ENCODE results near the gene TMEFF2. TPM values are rescaled to one million over a fixed set of nuclear protein-coding genes. Genes with fewer than 3 reads are reported as not detected.

The TMEFF2 gene
- total RNA-seq, 1 donor, result under 0.01 TPM

DNA sequence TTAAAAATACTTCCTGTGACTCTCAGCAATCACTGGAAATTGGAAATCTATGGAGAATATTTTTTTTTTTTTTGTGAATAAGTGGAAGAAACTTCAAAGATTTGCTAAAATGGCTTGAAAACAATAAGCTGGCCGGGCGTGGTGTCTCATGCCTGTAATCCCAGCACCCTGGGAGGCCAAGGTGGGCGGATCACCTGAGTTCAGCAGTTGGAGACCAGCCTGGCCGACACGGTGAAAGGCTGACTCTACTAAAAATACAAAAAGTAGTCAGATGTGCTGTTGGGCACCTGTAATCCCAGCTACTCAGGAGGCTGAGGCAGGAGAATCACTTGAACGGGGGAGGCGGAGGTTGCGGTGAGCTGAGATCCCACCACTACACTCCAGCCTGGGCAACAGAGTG, 192.3 kb downstream of the TMEFF2 start:
- DNase-seq (ENCODE audit: insufficient read length, low spot score, missing footprints), result no peak
- Histone ChIP-seq H3K27ac (ENCODE audit: low read depth, low read length) (no peak overlapping the region), H3K4me2 (ENCODE audit: insufficient read depth, low read length) (no peak overlapping the region), H4K20me1 (ENCODE audit: insufficient read depth, low read length) (no peaks in the 10 kb centered on the region), H3K9me3 (ENCODE audit: low read depth, low read length) (no peaks in the 10 kb centered on the region), H2AFZ (ENCODE audit: low read length) (no peak overlapping the region), H3K4me3 (ENCODE audit: insufficient read depth, low read length) (no peak overlapping the region), H3K27me3 (ENCODE audit: insufficient read depth, low read length) (no peaks in the 10 kb centered on the region), H3K79me2 (ENCODE audit: insufficient read depth, low read length) (no peaks in the 10 kb centered on the region), H3K36me3 (ENCODE audit: insufficient read depth, low read length) (no peaks in the 10 kb centered on the region), H3K4me1 (ENCODE audit: insufficient read depth, low read length) (no peaks in the 10 kb centered on the region)
- TF ChIP-seq CTCF (IDR thresholded peaks at IDR 0.05; ENCODE audit: extremely low read depth, low read depth, low read length), result no peak

DNA sequence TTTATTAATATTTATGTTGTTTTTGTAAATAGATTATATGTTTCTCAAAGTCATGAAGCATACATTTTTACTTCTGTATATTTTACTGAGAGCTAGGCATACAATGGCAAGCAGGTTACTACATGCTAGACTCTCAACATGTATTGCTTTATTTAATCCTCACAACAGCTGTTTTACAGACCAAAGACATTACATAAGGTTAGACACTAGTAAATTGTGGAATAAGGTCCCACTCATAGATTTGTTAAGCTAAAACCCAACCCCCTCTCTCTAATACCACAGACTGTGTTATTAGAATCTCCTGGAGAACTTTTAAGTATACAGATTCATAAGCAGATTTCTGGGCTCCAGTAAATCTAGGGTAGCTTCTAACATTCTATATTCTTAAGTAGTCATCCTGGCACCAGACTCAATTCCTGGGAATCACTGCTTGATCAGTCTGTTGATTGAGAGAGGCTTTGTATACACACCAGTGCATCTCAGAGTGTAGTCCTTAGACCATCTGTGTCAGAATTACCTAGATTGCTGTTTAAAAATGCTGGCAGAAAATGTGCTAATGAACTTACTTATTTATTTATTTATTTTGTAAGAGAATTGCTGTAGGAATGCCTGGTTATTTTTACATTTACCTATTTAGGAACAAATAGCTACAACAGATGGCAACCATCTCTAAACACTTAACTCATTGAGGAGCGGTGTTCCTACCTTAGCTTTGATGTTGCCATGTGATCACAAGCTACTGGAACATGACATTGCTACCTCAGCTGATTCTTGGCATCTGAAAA, 194.3 kb downstream of the TMEFF2 start:
- no peak overlapping the region for H3K4me2 ChIP-seq (ENCODE audit: insufficient read depth, low read length)
- no peak for TF ChIP-seq CTCF (IDR thresholded peaks at IDR 0.05; ENCODE audit: extremely low read depth, low read depth, low read length)
- DNase-seq (ENCODE audit: insufficient read length, low spot score, missing footprints), result no peak

DNA sequence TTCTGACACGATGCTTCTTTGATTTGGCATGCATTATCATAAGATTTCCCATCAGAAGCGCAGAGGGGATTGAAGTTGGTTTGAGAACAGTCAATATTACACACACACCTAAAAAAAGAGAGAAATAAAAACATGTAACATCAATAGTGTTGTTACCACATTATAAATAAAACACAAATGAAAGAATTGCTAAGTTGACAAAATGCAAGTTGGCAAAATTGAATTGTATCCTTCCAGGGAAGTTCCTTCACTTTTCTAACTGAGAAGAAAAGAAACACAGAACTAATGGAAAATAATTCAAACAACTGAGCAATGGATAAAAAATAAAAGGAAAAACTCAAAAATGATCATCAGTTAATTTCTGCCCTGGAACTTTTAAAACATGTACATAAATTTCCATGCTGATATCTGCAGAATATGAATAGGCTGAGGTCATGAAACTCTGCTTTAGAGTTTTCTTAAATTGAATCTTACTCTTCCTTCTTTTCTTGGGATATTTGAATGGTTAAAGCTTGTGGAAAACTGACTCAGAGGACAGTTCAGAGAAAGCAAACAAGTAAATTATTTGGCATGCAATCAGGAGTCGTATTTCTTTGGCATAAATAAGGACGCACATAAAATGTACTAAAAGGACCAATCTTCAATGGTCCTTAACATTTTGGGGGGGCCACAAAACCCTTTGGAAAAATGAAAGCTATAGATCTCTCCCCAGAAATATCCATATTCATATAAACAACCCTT, 195.5 kb downstream of the TMEFF2 start:
- no peak for DNase-seq (ENCODE audit: insufficient read length, low spot score, missing footprints)
- H2AFZ ChIP-seq (ENCODE audit: low read length), result no peak overlapping the region
- no peaks in the 10 kb centered on the region for H3K9me3 ChIP-seq (ENCODE audit: low read depth, low read length)
- H3K4me1 ChIP-seq (ENCODE audit: insufficient read depth, low read length), result no peaks in the 10 kb centered on the region
- no peaks in the 10 kb centered on the region for H3K36me3 ChIP-seq (ENCODE audit: insufficient read depth, low read length)
- no peaks in the 10 kb centered on the region for H4K20me1 ChIP-seq (ENCODE audit: insufficient read depth, low read length)
- H3K27ac ChIP-seq (ENCODE audit: low read depth, low read length), result no peak overlapping the region
- no peak overlapping the region for H3K4me3 ChIP-seq (ENCODE audit: insufficient read depth, low read length)
- no peak overlapping the region for H3K4me2 ChIP-seq (ENCODE audit: insufficient read depth, low read length)
- H3K27me3 ChIP-seq (ENCODE audit: insufficient read depth, low read length), result no peaks in the 10 kb centered on the region
- no peaks in the 10 kb centered on the region for H3K79me2 ChIP-seq (ENCODE audit: insufficient read depth, low read length)
- TF ChIP-seq CTCF (IDR thresholded peaks at IDR 0.05; ENCODE audit: extremely low read depth, low read depth, low read length), result no peak

More for the DNA sequence above, 194.3 kb downstream of the TMEFF2 start:
- H3K4me1 ChIP-seq (ENCODE audit: insufficient read depth, low read length), result no peaks in the 10 kb centered on the region
- no peaks in the 10 kb centered on the region for H4K20me1 ChIP-seq (ENCODE audit: insufficient read depth, low read length)
- H3K9me3 ChIP-seq (ENCODE audit: low read depth, low read length), result no peaks in the 10 kb centered on the region
- H2AFZ ChIP-seq (ENCODE audit: low read length), result no peak overlapping the region
- H3K4me3 ChIP-seq (ENCODE audit: insufficient read depth, low read length), result no peak overlapping the region
- no peaks in the 10 kb centered on the region for H3K27me3 ChIP-seq (ENCODE audit: insufficient read depth, low read length)
- H3K27ac ChIP-seq (ENCODE audit: low read depth, low read length), result no peak overlapping the region
- H3K36me3 ChIP-seq (ENCODE audit: insufficient read depth, low read length), result no peaks in the 10 kb centered on the region
- no peaks in the 10 kb centered on the region for H3K79me2 ChIP-seq (ENCODE audit: insufficient read depth, low read length)

GRCh38 chr2:191995285-191995684, 199.4 kb downstream of the TMEFF2 start:
- Histone ChIP-seq H3K27ac (ENCODE audit: low read depth, low read length) (no peak overlapping the region), H3K4me1 (ENCODE audit: insufficient read depth, low read length) (no peaks in the 10 kb centered on the region), H3K9me3 (ENCODE audit: low read depth, low read length) (no peaks in the 10 kb centered on the region), H3K4me3 (ENCODE audit: insufficient read depth, low read length) (no peak overlapping the region), H3K4me2 (ENCODE audit: insufficient read depth, low read length) (no peak overlapping the region), H3K79me2 (ENCODE audit: insufficient read depth, low read length) (no peaks in the 10 kb centered on the region), H3K27me3 (ENCODE audit: insufficient read depth, low read length) (no peaks in the 10 kb centered on the region), H4K20me1 (ENCODE audit: insufficient read depth, low read length) (no peaks in the 10 kb centered on the region), H2AFZ (ENCODE audit: low read length) (no peak overlapping the region), H3K36me3 (ENCODE audit: insufficient read depth, low read length) (no peaks in the 10 kb centered on the region)
- no peak for TF ChIP-seq CTCF (IDR thresholded peaks at IDR 0.05; ENCODE audit: extremely low read depth, low read depth, low read length)
- no peak for DNase-seq (ENCODE audit: insufficient read length, low spot score, missing footprints)

Measured in osteoblast (primary cell).